ENCODE results near the gene CNGB1.

DNA sequence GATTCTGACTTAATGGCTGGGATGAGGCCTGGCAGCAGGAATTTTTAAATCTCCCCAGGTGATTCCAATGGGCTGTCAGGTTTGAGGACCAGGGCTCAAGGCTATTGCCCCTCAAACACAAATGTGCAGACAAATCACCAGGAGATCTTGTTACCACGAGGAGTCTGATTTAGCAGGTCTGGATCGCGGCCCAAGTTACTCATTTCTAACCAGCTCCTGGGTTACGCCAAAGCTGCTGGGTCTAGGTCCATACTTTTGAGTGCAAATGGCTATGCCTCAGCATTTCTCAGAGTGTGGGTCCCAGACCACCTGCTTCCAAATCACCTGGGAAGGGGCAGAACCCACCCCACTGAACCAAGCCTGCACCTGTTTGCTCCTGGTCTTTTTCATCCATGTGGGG, 33.1 kb downstream of the CNGB1 start:
- TF ChIP-seq, protein P1, sequence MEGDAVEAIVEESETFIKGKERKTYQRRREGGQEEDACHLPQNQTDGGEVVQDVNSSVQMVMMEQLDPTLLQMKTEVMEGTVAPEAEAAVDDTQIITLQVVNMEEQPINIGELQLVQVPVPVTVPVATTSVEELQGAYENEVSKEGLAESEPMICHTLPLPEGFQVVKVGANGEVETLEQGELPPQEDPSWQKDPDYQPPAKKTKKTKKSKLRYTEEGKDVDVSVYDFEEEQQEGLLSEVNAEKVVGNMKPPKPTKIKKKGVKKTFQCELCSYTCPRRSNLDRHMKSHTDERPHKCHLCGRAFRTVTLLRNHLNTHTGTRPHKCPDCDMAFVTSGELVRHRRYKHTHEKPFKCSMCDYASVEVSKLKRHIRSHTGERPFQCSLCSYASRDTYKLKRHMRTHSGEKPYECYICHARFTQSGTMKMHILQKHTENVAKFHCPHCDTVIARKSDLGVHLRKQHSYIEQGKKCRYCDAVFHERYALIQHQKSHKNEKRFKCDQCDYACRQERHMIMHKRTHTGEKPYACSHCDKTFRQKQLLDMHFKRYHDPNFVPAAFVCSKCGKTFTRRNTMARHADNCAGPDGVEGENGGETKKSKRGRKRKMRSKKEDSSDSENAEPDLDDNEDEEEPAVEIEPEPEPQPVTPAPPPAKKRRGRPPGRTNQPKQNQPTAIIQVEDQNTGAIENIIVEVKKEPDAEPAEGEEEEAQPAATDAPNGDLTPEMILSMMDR (IDR thresholded peaks at IDR 0.05; ENCODE audit: poor library complexity, severe bottlenecking), result no peak
- TF ChIP-seq, protein P2, sequence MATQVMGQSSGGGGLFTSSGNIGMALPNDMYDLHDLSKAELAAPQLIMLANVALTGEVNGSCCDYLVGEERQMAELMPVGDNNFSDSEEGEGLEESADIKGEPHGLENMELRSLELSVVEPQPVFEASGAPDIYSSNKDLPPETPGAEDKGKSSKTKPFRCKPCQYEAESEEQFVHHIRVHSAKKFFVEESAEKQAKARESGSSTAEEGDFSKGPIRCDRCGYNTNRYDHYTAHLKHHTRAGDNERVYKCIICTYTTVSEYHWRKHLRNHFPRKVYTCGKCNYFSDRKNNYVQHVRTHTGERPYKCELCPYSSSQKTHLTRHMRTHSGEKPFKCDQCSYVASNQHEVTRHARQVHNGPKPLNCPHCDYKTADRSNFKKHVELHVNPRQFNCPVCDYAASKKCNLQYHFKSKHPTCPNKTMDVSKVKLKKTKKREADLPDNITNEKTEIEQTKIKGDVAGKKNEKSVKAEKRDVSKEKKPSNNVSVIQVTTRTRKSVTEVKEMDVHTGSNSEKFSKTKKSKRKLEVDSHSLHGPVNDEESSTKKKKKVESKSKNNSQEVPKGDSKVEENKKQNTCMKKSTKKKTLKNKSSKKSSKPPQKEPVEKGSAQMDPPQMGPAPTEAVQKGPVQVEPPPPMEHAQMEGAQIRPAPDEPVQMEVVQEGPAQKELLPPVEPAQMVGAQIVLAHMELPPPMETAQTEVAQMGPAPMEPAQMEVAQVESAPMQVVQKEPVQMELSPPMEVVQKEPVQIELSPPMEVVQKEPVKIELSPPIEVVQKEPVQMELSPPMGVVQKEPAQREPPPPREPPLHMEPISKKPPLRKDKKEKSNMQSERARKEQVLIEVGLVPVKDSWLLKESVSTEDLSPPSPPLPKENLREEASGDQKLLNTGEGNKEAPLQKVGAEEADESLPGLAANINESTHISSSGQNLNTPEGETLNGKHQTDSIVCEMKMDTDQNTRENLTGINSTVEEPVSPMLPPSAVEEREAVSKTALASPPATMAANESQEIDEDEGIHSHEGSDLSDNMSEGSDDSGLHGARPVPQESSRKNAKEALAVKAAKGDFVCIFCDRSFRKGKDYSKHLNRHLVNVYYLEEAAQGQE (IDR thresholded peaks at IDR 0.05; ENCODE audit: borderline replicate concordance), result no peak
- TF ChIP-seq EP300 (conservative IDR thresholded peaks at IDR 0.05; ENCODE audit: poor library complexity, severe bottlenecking) (no peak), POLR2AphosphoS5 (IDR thresholded peaks at IDR 0.05) (no peak), EZH2 (IDR thresholded peaks at IDR 0.05; ENCODE audit: borderline replicate concordance, insufficient read depth, low read length, poor library complexity, severe bottlenecking) (no peak), RAD21 (conservative IDR thresholded peaks at IDR 0.05) (no peak), TAF1 (IDR thresholded peaks at IDR 0.05; ENCODE audit: low read depth) (no peak)

Measured in neural cell (in vitro differentiated cells).